OCI-LY3 (cell line): ENCODE data around the gene FAHD1.

Experiments
- EZH2phosphoT487 ChIP-seq: fragments of 200-600 bp; shearing (Covaris generic); IDR thresholded peaks from 2 replicates; pipeline ENCODE4 v1.6.1; 2018; ENCODE audit warnings: antibody characterized with exemption, mixed run types, low read depth
- TF ChIP-seq, protein P1 (sequence below): fragments of 200-600, 300-600 bp; sonication (generic); IDR thresholded peaks from 2 replicates; pipeline ENCODE4 v1.5.1; 2014; ENCODE audit warnings: antibody characterized with exemption, low read length, low read depth

DNA sequence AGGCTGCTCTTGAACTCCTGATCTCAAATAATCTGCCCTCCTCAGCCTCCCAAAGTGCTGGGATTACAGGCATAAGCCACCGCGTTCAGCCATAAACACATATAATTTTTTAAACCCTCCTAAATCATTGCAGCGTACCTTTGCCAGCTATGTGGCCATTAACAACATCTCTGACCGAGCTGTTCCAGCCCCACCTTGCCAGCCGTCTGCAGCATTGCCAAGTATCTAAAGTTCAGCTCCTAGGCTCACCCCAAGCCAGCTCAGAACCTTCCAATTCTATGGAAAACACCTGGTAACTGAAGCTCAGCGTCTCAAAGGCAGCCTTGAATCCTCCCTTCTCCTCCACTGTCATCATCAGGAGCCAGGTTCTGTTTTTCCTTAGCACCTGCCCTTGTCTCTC, 50.1 kb downstream of the FAHD1 start:
- TF ChIP-seq, protein P1, sequence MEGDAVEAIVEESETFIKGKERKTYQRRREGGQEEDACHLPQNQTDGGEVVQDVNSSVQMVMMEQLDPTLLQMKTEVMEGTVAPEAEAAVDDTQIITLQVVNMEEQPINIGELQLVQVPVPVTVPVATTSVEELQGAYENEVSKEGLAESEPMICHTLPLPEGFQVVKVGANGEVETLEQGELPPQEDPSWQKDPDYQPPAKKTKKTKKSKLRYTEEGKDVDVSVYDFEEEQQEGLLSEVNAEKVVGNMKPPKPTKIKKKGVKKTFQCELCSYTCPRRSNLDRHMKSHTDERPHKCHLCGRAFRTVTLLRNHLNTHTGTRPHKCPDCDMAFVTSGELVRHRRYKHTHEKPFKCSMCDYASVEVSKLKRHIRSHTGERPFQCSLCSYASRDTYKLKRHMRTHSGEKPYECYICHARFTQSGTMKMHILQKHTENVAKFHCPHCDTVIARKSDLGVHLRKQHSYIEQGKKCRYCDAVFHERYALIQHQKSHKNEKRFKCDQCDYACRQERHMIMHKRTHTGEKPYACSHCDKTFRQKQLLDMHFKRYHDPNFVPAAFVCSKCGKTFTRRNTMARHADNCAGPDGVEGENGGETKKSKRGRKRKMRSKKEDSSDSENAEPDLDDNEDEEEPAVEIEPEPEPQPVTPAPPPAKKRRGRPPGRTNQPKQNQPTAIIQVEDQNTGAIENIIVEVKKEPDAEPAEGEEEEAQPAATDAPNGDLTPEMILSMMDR, result no peak
- no peak for TF ChIP-seq EZH2phosphoT487
